ENCODE results near the gene CDC42BPA. TPM values are rescaled to one million over a fixed set of nuclear protein-coding genes. Genes with fewer than 3 reads are reported as not detected.
"Not testable (repeated sequence)": the region's sequence is repeated elsewhere in the genome, so short reads cannot be mapped to it uniquely, and the experiment has no call there.

Gene CDC42BPA
- total and polyA plus RNA-seq, 2 experiments from 2014 or later = 28.6 to 39.1 TPM

DNA sequence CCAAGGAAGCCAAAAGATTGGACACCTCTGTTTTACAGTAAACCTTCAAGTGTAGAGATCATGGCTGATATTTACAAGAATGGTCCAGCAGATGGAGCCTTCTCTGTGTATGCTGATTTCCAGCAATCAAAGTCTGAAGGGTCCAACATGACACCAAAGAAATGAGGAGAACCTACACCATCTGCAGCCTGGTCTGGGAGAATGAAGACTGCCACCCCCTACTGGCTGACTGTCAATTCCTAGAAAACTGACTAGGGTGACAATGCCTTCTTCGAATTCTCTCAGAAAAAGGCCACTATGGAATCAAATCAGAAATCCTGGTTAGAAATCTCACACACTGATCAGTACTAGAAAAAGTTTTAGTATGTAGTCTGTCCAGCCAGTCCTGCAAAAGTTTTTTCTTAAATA lies 83.3 kb downstream of the CDC42BPA start:
- no peak overlapping the region for H3K9ac ChIP-seq
- peaks cover 22% of the 10 kb centered on the region for H4K20me1 ChIP-seq (ENCODE audit: insufficient read depth)
- H3K4me3 ChIP-seq = no peak overlapping the region
- H3K79me2 ChIP-seq (ENCODE audit: insufficient read depth) = peaks cover 90% of the 10 kb centered on the region
- no peak overlapping the region for H3K27ac ChIP-seq
- in situ Hi-C loops (cut with MboI) = loop anchor here (25.0 kb wide), 1 partner anchor 202 kb away; no protein-coding TSS in a partner anchor
- no peaks in the 10 kb centered on the region for H3F3A ChIP-seq (ENCODE audit: insufficient read depth)
- no peaks in the 10 kb centered on the region; the same call in 1 of the 2 replicates for H3K4me1 ChIP-seq (ENCODE audit: insufficient read depth)
- H3K36me3 ChIP-seq (ENCODE audit: low read depth) = no peaks in the 10 kb centered on the region
- H3K9me2 ChIP-seq (ENCODE audit: insufficient read depth) = no peaks in the 10 kb centered on the region
- TF ChIP-seq EZH2phosphoT487 (IDR thresholded peaks at IDR 0.05; ENCODE audit: insufficient read depth, low read depth) = no peak
- WGBS, 2 experiments (ENCODE audit: low coverage in 1 of 2, low lambda C conversion rate in 2 of 2, missing lambda C conversion rate in 2 of 2) = 43 to 52% methylated on average over 1 of the region's 1 CpG
- no peak overlapping the region for H3K4me2 ChIP-seq (ENCODE audit: unreplicated experiment)
- H3K27me3 ChIP-seq (replicated peaks; ENCODE audit: insufficient read depth) = no peaks in the 10 kb centered on the region
- no peak overlapping the region for H2AFZ ChIP-seq
- peak; percentile 65 for DNase-seq
- no peaks in the 10 kb centered on the region for H3K9me3 ChIP-seq (ENCODE audit: low read depth)

DNA sequence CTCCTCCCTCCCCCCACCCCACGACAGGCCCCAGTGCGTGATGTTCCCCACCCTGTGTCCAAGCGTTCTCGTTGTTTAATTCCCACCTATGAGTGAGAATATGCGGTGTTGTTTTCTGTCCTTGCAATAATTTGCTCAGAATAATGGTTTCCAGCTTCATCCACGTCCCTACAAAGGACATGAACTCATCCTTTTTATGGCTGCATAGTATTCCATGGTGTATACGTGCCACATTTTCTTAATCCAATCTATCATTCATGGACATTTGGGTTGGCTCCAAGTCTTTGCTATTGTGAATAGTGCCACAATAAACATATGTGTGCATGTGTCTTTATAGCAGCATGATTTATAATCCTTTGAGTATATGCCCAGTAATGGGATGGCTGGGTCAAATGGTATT lies 87.2 kb downstream of the CDC42BPA start:
- not testable (repeated sequence) for H3K9me2 ChIP-seq (ENCODE audit: insufficient read depth); H3K27ac ChIP-seq; H3K36me3 ChIP-seq (ENCODE audit: low read depth); H3K4me3 ChIP-seq; H2AFZ ChIP-seq; DNase-seq; H3K4me2 ChIP-seq (ENCODE audit: unreplicated experiment); H3K4me1 ChIP-seq (ENCODE audit: insufficient read depth); H3K9ac ChIP-seq; H3K9me3 ChIP-seq (ENCODE audit: low read depth); H3K27me3 ChIP-seq (replicated peaks; ENCODE audit: insufficient read depth)
- peaks cover 20% of the 10 kb centered on the region for H3F3A ChIP-seq (ENCODE audit: insufficient read depth)
- in situ Hi-C loops (cut with MboI) = loop anchor here (25.0 kb wide), 1 partner anchor 206 kb away; no protein-coding TSS in a partner anchor
- H3K79me2 ChIP-seq (ENCODE audit: insufficient read depth) = peaks cover 90% of the 10 kb centered on the region
- WGBS, 2 experiments (ENCODE audit: low coverage in 1 of 2, low lambda C conversion rate in 2 of 2, missing lambda C conversion rate in 2 of 2) = 98 to 100% methylated on average over 4 to 7 of the region's 7 CpGs
- peaks cover 13% of the 10 kb centered on the region for H4K20me1 ChIP-seq (ENCODE audit: insufficient read depth)

DNA sequence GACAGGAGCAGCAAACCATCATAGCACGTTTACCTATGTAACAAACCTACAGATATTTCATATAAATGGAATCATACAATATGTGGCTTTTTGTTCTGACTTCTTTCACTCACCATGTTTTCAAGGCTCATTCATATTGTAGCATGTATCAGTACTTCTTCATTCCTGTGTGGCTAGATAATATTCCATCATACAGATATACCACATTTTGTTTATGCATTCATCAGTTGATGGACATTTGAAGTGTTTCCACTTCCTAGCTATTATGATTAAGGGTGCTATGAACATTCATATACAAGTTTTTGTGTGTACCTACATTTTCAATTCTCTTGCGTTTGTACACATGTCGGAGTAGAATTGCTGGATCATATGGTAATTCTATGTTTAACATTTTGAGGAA lies 90.1 kb downstream of the CDC42BPA start:
- Histone ChIP-seq H2AFZ (no peak overlapping the region), H3K9ac (no peak overlapping the region), H3K9me2 (ENCODE audit: insufficient read depth) (no peaks in the 10 kb centered on the region), H3F3A (ENCODE audit: insufficient read depth) (peaks cover 36% of the 10 kb centered on the region), H3K4me2 (ENCODE audit: unreplicated experiment) (no peak overlapping the region), H3K36me3 (ENCODE audit: low read depth) (no peaks in the 10 kb centered on the region; the same call in 1 of the 2 replicates), H4K20me1 (ENCODE audit: insufficient read depth) (peaks cover 10% of the 10 kb centered on the region; the same call in 1 of the 2 replicates), H3K79me2 (ENCODE audit: insufficient read depth) (peaks cover 83% of the 10 kb centered on the region), H3K27ac (no peak overlapping the region), H3K4me3 (no peak overlapping the region), H3K9me3 (ENCODE audit: low read depth) (no peaks in the 10 kb centered on the region), H3K27me3 (replicated peaks; ENCODE audit: insufficient read depth) (no peaks in the 10 kb centered on the region), H3K4me1 (ENCODE audit: insufficient read depth) (peaks cover 18% of the 10 kb centered on the region)
- 98 to 100% methylated on average over 3 of the region's 3 CpGs for WGBS, 2 experiments (ENCODE audit: low coverage in 1 of 2, low lambda C conversion rate in 2 of 2, missing lambda C conversion rate in 2 of 2)
- in situ Hi-C loops (cut with MboI) = loop anchor here (25.0 kb wide), 1 partner anchor 209 kb away; no protein-coding TSS in a partner anchor
- no peak for DNase-seq
- TF ChIP-seq EZH2 (IDR thresholded peaks at IDR 0.05; ENCODE audit: insufficient read depth, poor library complexity, severe bottlenecking) (no peak), EZH2phosphoT487 (IDR thresholded peaks at IDR 0.05; ENCODE audit: insufficient read depth, low read depth) (no peak)

DNA sequence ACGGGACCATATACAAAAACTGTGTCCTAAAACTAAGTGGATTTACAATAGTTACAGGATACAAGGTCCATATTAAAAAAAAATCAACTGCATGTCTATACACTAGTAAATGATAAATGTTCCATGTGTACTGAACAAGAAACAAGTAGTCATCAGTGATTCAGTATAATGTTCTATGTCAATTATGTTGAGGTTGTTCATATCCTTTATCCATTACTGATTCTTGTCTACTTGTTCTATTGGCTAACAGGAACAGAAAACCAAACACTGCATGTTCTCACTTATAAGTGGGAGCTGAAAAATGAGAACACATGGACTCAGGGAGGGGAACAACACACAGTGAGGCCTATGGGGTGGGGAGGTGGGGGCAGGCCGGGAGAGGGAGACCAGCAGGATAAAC lies 90.5 kb downstream of the CDC42BPA start:
- Histone ChIP-seq H3K27me3 (replicated peaks; ENCODE audit: insufficient read depth) (no peaks in the 10 kb centered on the region), H3K36me3 (ENCODE audit: low read depth) (no peaks in the 10 kb centered on the region; the same call in 1 of the 2 replicates), H4K20me1 (ENCODE audit: insufficient read depth) (peaks cover 10% of the 10 kb centered on the region; the same call in 1 of the 2 replicates), H3F3A (ENCODE audit: insufficient read depth) (peaks cover 36% of the 10 kb centered on the region), H3K9me3 (ENCODE audit: low read depth) (no peaks in the 10 kb centered on the region), H3K4me1 (ENCODE audit: insufficient read depth) (peaks cover 18% of the 10 kb centered on the region), H3K27ac (no peak overlapping the region), H3K4me3 (no peak overlapping the region), H3K4me2 (ENCODE audit: unreplicated experiment) (no peak overlapping the region), H2AFZ (no peak overlapping the region), H3K9ac (no peak overlapping the region), H3K79me2 (ENCODE audit: insufficient read depth) (peaks cover 83% of the 10 kb centered on the region), H3K9me2 (ENCODE audit: insufficient read depth) (no peaks in the 10 kb centered on the region)
- DNase-seq = no peak
- in situ Hi-C loops (cut with MboI) = loop anchor here (25.0 kb wide), 1 partner anchor 210 kb away; no protein-coding TSS in a partner anchor
- WGBS, 2 experiments (ENCODE audit: low coverage in 1 of 2, low lambda C conversion rate in 2 of 2, missing lambda C conversion rate in 2 of 2) = 99 to 100% methylated on average over 2 of the region's 2 CpGs
- TF ChIP-seq EZH2phosphoT487 (IDR thresholded peaks at IDR 0.05; ENCODE audit: insufficient read depth, low read depth) (no peak), EZH2 (IDR thresholded peaks at IDR 0.05; ENCODE audit: insufficient read depth, poor library complexity, severe bottlenecking) (no peak)

All from GM23248 (cell line).